ENCODE measurements around the gene FAM234B. TPM values are rescaled to one million over a fixed set of nuclear protein-coding genes. Genes with fewer than 3 reads are reported as not detected.

Gene FAM234B
- total RNA-seq, 2 experiments from 2014 or later: 7.4 to 7.7 TPM

Other genes starting within 250 kb of the FAM234B start
- gene DDX47, start 231.0 kb upstream of the FAM234B start, total RNA-seq: 10 to 100 TPM; 86.6 to 87.3 TPM
- under 1 TPM; 0.24 to 0.64 TPM for gene GPRC5A, start 152.8 kb upstream of the FAM234B start, total RNA-seq
- not detected for gene GPRC5D, start 92.2 kb upstream of the FAM234B start, total RNA-seq
- 10 to 100 TPM; 28.7 to 32.3 TPM for gene HEBP1, start 44.1 kb upstream of the FAM234B start, total RNA-seq
- gene GSG1, start 59.3 kb downstream of the FAM234B start, total RNA-seq: not detected
- gene EMP1, start 152.3 kb downstream of the FAM234B start, total RNA-seq: 1 to 10 TPM; 3.0 to 4.0 TPM